CD4-positive, CD25-positive, alpha-beta regulatory T cell (primary cell): ENCODE measurements around the gene KLRF2. TPM values are rescaled to one million over a fixed set of nuclear protein-coding genes. Genes with fewer than 3 reads are reported as not detected.
A peak's percentile ranks its signal among the peaks of the same experiment; 100 is the strongest.

Experiments used
- ATAC-seq, 2 donors: fragments of 150-1000 bp; cut with Tn5 transposase; one replicate each; pipeline ENCODE4 v1.10.0; 2021; ENCODE audit warnings: low read depth in 2 of 2, moderate number of reproducible peaks in 2 of 2, moderate library complexity in 1 of 2
- DNase-seq, 3 donors: peaks; one replicate each; pipeline versions ENCODE4 v3.0.0 to v3.0.0-alpha.2; 2012 to 2022; ENCODE audit warnings: mixed read lengths in 1 of 3
- H3K27ac ChIP-seq: one replicate; pipeline ENCODE4 v1.7.0; 2013; ENCODE audit warnings: mild to moderate bottlenecking, low read length; ENCODE audit not compliant: insufficient read depth, poor library complexity, severe bottlenecking
- H3K27me3 ChIP-seq: one replicate; pipeline ENCODE4 v1.7.0; 2013; ENCODE audit warnings: low read length; ENCODE audit not compliant: control insufficient read depth, insufficient read depth
- H3K36me3 ChIP-seq: one replicate; pipeline ENCODE4 v1.7.0; 2013; ENCODE audit warnings: mild to moderate bottlenecking, low read length, moderate library complexity; ENCODE audit not compliant: control insufficient read depth, insufficient read depth
- H3K4me1 ChIP-seq: 2 replicates; pipeline ENCODE4 v1.7.0; 2013; ENCODE audit warnings: mild to moderate bottlenecking, low read length; ENCODE audit not compliant: insufficient read depth, control insufficient read depth, poor library complexity, severe bottlenecking
- H3K4me3 ChIP-seq: one replicate; pipeline ENCODE4 v1.7.0; 2013; ENCODE audit warnings: low read depth, mild to moderate bottlenecking, low read length, moderate library complexity
- H3K9me3 ChIP-seq, 2 experiments: 1 replicate in 1 of 2; 2 replicates in 1 of 2; pipeline ENCODE4 v1.7.0; 2013; ENCODE audit warnings: low read length in 2 of 2, mild to moderate bottlenecking in 1 of 2, moderate library complexity in 1 of 2; ENCODE audit not compliant: control insufficient read depth in 2 of 2
- H3K27ac Mint-ChIP-seq, 3 donors: one replicate each; pipeline ENCODE4 v1.8.0; 2020 to 2022; ENCODE audit warnings: mild to moderate bottlenecking in 3 of 3, mixed read lengths in 3 of 3, moderate library complexity in 2 of 3
- H3K27me3 Mint-ChIP-seq: one replicate; pipeline ENCODE4 v1.8.0; 2022; ENCODE audit warnings: mild to moderate bottlenecking, mixed read lengths
- H3K36me3 Mint-ChIP-seq: one replicate; pipeline ENCODE4 v1.8.0; 2020; ENCODE audit warnings: mixed read lengths
- H3K4me1 Mint-ChIP-seq, 4 donors: one replicate each; pipeline ENCODE4 v1.8.0; 2020 to 2022; ENCODE audit warnings: mixed read lengths in 4 of 4, mild to moderate bottlenecking in 1 of 4
- H3K4me3 Mint-ChIP-seq, 4 donors: one replicate each; pipeline ENCODE4 v1.8.0; 2020 to 2022; ENCODE audit warnings: mild to moderate bottlenecking in 4 of 4, mixed read lengths in 4 of 4, moderate library complexity in 3 of 4
- H3K9me3 Mint-ChIP-seq, 7 donors: one replicate each; pipeline ENCODE4 v1.8.0; 2020 to 2022; ENCODE audit warnings: mixed read lengths in 7 of 7, mild to moderate bottlenecking in 3 of 7, moderate library complexity in 2 of 7
- polyA plus RNA-seq, 4 donors: library from polyadenylated mRNA; unstranded; fragments of 300-500 nt; fragmentation: Illumina TruSeq; gene quantifications; one replicate each; pipeline ENCODE4 v1.2.3, GENCODE V29; 2021
- total RNA-seq: library from RNA; stranded (reverse); gene quantifications from one replicate; pipeline ENCODE4 v1.2.3, GENCODE V29; 2022

The KLRF2 gene
- total RNA-seq = not detected
- not detected for polyA plus RNA-seq

DNA sequence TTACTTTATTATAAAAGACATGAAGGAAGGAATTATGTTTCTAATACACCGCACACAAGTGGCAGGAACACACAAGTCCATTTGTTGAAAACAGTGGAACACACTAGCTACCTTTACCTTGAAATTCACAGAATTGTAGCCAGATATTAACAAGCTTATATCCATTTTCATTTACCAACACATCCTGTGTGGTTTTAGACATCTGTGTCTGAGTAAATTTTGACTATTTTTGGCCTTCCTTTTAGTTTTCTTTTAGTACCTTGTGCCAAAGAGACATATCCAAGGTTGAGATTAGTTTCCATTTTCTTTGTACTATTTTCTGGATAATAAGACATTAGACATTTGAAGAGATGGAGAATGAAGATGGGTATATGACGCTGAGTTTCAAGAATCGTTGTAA, at the start of gene KLRF2:
TSS of gene KLRF2 (plus strand) at position 244 of the 400 bp plus-strand sequence. CDS start at position 351, 107 bp downstream.
- Mint-ChIP-seq H3K36me3 (no peaks in the 10 kb centered on the region), H3K4me3 (no peak within 1 kb of the TSS), H3K27ac (no peak within 1 kb of the TSS), H3K9me3 (no peaks in the 10 kb centered on the region), H3K4me1 (peaks cover 0 to 4% (median under 1%) of the 10 kb centered on the region in 4 donors), H3K27me3 (peaks cover 11% of the 10 kb centered on the region)
- Histone ChIP-seq H3K4me1 (no peaks in the 10 kb centered on the region), H3K27ac (no peak within 1 kb of the TSS), H3K9me3 (no peaks in the 10 kb centered on the region), H3K36me3 (no peaks in the 10 kb centered on the region), H3K27me3 (no peaks in the 10 kb centered on the region), H3K4me3 (no peak within 1 kb of the TSS)
- ATAC-seq = no peak
- DNase-seq = peak in 1 of 3 donors; percentile 18

DNA sequence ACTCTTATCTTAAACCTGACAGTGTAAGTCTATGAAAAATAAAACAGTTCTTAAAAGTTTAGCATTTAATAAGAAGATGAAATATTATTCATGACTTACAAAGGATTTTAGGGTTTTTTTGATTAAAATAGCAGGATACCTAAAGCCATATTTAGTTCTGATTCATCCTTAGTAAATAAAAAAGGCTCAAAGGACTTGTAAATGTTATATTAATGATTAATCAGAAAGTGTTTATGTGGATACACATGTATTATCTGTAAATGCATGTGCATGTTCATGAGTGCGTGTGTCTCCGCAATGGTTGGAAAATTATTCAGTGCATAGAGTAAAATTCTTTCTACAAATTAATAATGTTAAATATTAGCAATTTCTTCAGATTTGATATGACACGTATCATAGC, 49.6 kb upstream of the KLRF2 start:
- no peak for ATAC-seq
- H3K4me1 ChIP-seq = no peaks in the 10 kb centered on the region
- H3K4me3 ChIP-seq = no peak overlapping the region
- peaks cover 31% of the 10 kb centered on the region for H3K27me3 Mint-ChIP-seq
- H3K4me1 Mint-ChIP-seq = no peaks in the 10 kb centered on the region
- no peaks in the 10 kb centered on the region for H3K36me3 Mint-ChIP-seq
- no peak overlapping the region for H3K27ac ChIP-seq
- no peaks in the 10 kb centered on the region for H3K9me3 ChIP-seq
- no peak overlapping the region for H3K4me3 Mint-ChIP-seq
- no peak for DNase-seq
- no peaks in the 10 kb centered on the region for H3K36me3 ChIP-seq
- peaks cover 5% of the 10 kb centered on the region for H3K27me3 ChIP-seq
- peaks cover 0 to 1% (median 0%) of the 10 kb centered on the region in 7 donors for H3K9me3 Mint-ChIP-seq
- no peak overlapping the region for H3K27ac Mint-ChIP-seq

GRCh38 chr12:9843407-9843806, 37.9 kb upstream of the KLRF2 start:
- Histone ChIP-seq H3K36me3 (no peaks in the 10 kb centered on the region), H3K4me1 (no peaks in the 10 kb centered on the region), H3K27ac (no peak overlapping the region), H3K27me3 (peaks cover 2% of the 10 kb centered on the region), H3K9me3 (peaks cover 0 to 5% of the 10 kb centered on the region in 2 experiments), H3K4me3 (no peak overlapping the region)
- peaks cover 0 to 25% (median 14%) of the 10 kb centered on the region in 7 donors for H3K9me3 Mint-ChIP-seq
- H3K4me1 Mint-ChIP-seq = no peaks in the 10 kb centered on the region
- H3K27ac Mint-ChIP-seq = no peak overlapping the region
- DNase-seq = no peak
- H3K27me3 Mint-ChIP-seq = peaks cover 10% of the 10 kb centered on the region
- no peak overlapping the region for H3K4me3 Mint-ChIP-seq
- H3K36me3 Mint-ChIP-seq = no peaks in the 10 kb centered on the region
- ATAC-seq = no peak

DNA sequence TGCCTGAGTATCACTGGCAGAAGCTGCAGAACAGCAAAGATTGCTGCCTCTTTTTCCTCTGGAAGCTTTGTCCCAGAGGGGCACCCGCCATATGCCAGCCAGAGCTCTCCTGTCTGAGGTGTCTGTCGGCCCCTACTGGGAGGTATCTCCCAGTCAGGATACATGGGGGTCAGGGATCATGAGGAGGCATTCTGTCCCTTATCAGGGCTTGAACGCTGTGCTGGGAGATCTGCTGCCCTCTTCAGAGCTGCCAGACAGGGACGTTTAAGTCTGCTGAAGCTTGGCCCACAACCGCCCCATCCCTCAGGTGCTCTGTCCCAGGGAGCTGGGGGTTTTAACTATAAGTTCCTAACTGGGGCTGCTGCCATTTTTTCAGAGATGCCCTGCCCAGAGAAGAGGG, 32.4 kb upstream of the KLRF2 start:
- no peaks in the 10 kb centered on the region for H3K4me1 ChIP-seq
- H3K27me3 Mint-ChIP-seq = peaks cover 14% of the 10 kb centered on the region
- peaks cover 0 to 5% of the 10 kb centered on the region in 2 experiments for H3K9me3 ChIP-seq
- no peak overlapping the region for H3K4me3 ChIP-seq
- no peak overlapping the region for H3K27ac ChIP-seq
- H3K36me3 Mint-ChIP-seq = peaks cover 31% of the 10 kb centered on the region
- peaks cover 0 to 8% (median 4%) of the 10 kb centered on the region in 4 donors for H3K4me1 Mint-ChIP-seq
- H3K36me3 ChIP-seq = peaks cover 17% of the 10 kb centered on the region
- no peak overlapping the region for H3K4me3 Mint-ChIP-seq
- no peak overlapping the region for H3K27ac Mint-ChIP-seq
- DNase-seq = no peak
- H3K27me3 ChIP-seq = peaks cover 1% of the 10 kb centered on the region
- H3K9me3 Mint-ChIP-seq = peaks cover 0 to 30% (median 15%) of the 10 kb centered on the region in 7 donors
- ATAC-seq = no peak

- ATAC-seq (no peak), DNase-seq (no peak)
- no peak overlapping the region for H3K27ac Mint-ChIP-seq
- no peak overlapping the region for H3K27ac ChIP-seq
- H3K36me3 Mint-ChIP-seq = peaks cover 48% of the 10 kb centered on the region
- no peak overlapping the region for H3K4me3 ChIP-seq
- H3K9me3 Mint-ChIP-seq = peaks cover 0 to 25% (median 13%) of the 10 kb centered on the region in 7 donors
- H3K27me3 ChIP-seq = no peaks in the 10 kb centered on the region
- no peaks in the 10 kb centered on the region for H3K4me1 ChIP-seq
- peak overlapping the region in 1 of 4 donors; percentile 44 for H3K4me3 Mint-ChIP-seq
- H3K4me1 Mint-ChIP-seq = peaks cover 6 to 20% (median 8%) of the 10 kb centered on the region in 4 donors
- peaks cover 0 to 5% of the 10 kb centered on the region in 2 experiments for H3K9me3 ChIP-seq
- peaks cover 4% of the 10 kb centered on the region for H3K27me3 Mint-ChIP-seq
- peaks cover 36% of the 10 kb centered on the region for H3K36me3 ChIP-seq
Measured at GRCh38 chr12:9851050-9851449, 30.2 kb upstream of the KLRF2 start.

GRCh38 chr12:9851927-9852326, 29.4 kb upstream of the KLRF2 start:
- H3K27ac Mint-ChIP-seq = no peak overlapping the region

GRCh38 chr12:9856151-9856550, 25.1 kb upstream of the KLRF2 start:
- Mint-ChIP-seq H3K36me3 (peaks cover 63% of the 10 kb centered on the region), H3K9me3 (no peaks in the 10 kb centered on the region), H3K4me3 (no peak overlapping the region), H3K27me3 (no peaks in the 10 kb centered on the region), H3K27ac (no peak overlapping the region), H3K4me1 (peaks cover 30 to 44% (median 39%) of the 10 kb centered on the region in 4 donors)
- Histone ChIP-seq H3K27me3 (no peaks in the 10 kb centered on the region), H3K9me3 (no peaks in the 10 kb centered on the region), H3K27ac (no peak overlapping the region), H3K36me3 (peaks cover 53% of the 10 kb centered on the region), H3K4me1 (no peaks in the 10 kb centered on the region), H3K4me3 (no peak overlapping the region)
- no peak for DNase-seq
- no peak for ATAC-seq

More at GRCh38 chr12:9851927-9852326, 29.4 kb upstream of the KLRF2 start:
- peaks cover 0 to 16% (median 6%) of the 10 kb centered on the region in 7 donors for H3K9me3 Mint-ChIP-seq
- Histone ChIP-seq H3K4me1 (no peaks in the 10 kb centered on the region), H3K27ac (no peak overlapping the region), H3K9me3 (peaks cover 0 to 5% of the 10 kb centered on the region in 2 experiments), H3K27me3 (no peaks in the 10 kb centered on the region), H3K4me3 (no peak overlapping the region), H3K36me3 (peaks cover 44% of the 10 kb centered on the region)
- H3K36me3 Mint-ChIP-seq = peaks cover 51% of the 10 kb centered on the region
- H3K27me3 Mint-ChIP-seq = peaks cover 4% of the 10 kb centered on the region
- ATAC-seq (no peak), DNase-seq (no peak)
- H3K4me1 Mint-ChIP-seq = peaks cover 10 to 28% (median 13%) of the 10 kb centered on the region in 4 donors
- no peak overlapping the region for H3K4me3 Mint-ChIP-seq

GRCh38 chr12:9856894-9857293, 24.4 kb upstream of the KLRF2 start:
- Mint-ChIP-seq H3K4me1 (peaks cover 32 to 48% (median 42%) of the 10 kb centered on the region in 4 donors), H3K4me3 (no peak overlapping the region)

More at GRCh38 chr12:9856894-9857293, 24.4 kb upstream of the KLRF2 start:
- H3K36me3 ChIP-seq = peaks cover 53% of the 10 kb centered on the region
- H3K4me3 ChIP-seq = no peak overlapping the region
- no peaks in the 10 kb centered on the region for H3K27me3 ChIP-seq
- DNase-seq (no peak), ATAC-seq (no peak)
- H3K9me3 ChIP-seq = no peaks in the 10 kb centered on the region
- H3K4me1 ChIP-seq = no peaks in the 10 kb centered on the region
- no peaks in the 10 kb centered on the region for H3K9me3 Mint-ChIP-seq
- H3K27ac Mint-ChIP-seq = peak overlapping the region in 1 of 3 donors; percentile 29
- H3K36me3 Mint-ChIP-seq = peaks cover 59% of the 10 kb centered on the region
- no peak overlapping the region for H3K27ac ChIP-seq
- no peaks in the 10 kb centered on the region for H3K27me3 Mint-ChIP-seq
